Activated CD8-positive, alpha-beta memory T cell treated with anti-CD3 and anti-CD28 coated beads, Interleukin-2, amount 10 ng/mL, durations not matched to agents 7 days and 5 days (primary cell): Measurements from ENCODE around the gene PRR7. TPM values are rescaled to one million over a fixed set of nuclear protein-coding genes. Genes with fewer than 3 reads are reported as not detected.

Source experiments
- ATAC-seq: fragments of 150-1000 bp; cut with Tn5 transposase; one replicate; pipeline ENCODE4 v1.10.0; 2021; ENCODE audit warnings: moderate library complexity
- CTCF ChIA-PET: fragments of 350-600 bp; sonication (Branson Sonifier 250); formaldehyde crosslinking; loops from one replicate; lab custom pipeline; 2021; ENCODE audit warnings: antibody characterized with exemption; lab: Charles Lee
- DNase-seq: peaks from one replicate; pipeline ENCODE4 v3.0.0-alpha.2; 2020
- H3K27ac Mint-ChIP-seq: one replicate; pipeline ENCODE4 v1.8.0; 2021; ENCODE audit warnings: mild to moderate bottlenecking, mixed read lengths
- H3K27me3 Mint-ChIP-seq: one replicate; pipeline ENCODE4 v1.8.0; 2021; ENCODE audit warnings: mixed read lengths
- H3K36me3 Mint-ChIP-seq: one replicate; pipeline ENCODE4 v1.8.0; 2021; ENCODE audit warnings: mild to moderate bottlenecking, mixed read lengths
- H3K4me1 Mint-ChIP-seq: one replicate; pipeline ENCODE4 v1.8.0; 2021; ENCODE audit warnings: mixed read lengths
- H3K4me3 Mint-ChIP-seq: one replicate; pipeline ENCODE4 v1.8.0; 2021; ENCODE audit warnings: mild to moderate bottlenecking, moderate library complexity, mixed read lengths
- H3K9me3 Mint-ChIP-seq: one replicate; pipeline ENCODE4 v1.8.0; 2022; ENCODE audit warnings: low read depth, mixed read lengths
- total RNA-seq, 2 experiments: library from RNA; stranded (reverse); gene quantifications; one replicate each; pipeline ENCODE4 v1.2.3, GENCODE V29; 2021

PRR7 gene
- total RNA-seq, 2 experiments from 2014 or later: 3.1 to 5.3 TPM

DNA sequence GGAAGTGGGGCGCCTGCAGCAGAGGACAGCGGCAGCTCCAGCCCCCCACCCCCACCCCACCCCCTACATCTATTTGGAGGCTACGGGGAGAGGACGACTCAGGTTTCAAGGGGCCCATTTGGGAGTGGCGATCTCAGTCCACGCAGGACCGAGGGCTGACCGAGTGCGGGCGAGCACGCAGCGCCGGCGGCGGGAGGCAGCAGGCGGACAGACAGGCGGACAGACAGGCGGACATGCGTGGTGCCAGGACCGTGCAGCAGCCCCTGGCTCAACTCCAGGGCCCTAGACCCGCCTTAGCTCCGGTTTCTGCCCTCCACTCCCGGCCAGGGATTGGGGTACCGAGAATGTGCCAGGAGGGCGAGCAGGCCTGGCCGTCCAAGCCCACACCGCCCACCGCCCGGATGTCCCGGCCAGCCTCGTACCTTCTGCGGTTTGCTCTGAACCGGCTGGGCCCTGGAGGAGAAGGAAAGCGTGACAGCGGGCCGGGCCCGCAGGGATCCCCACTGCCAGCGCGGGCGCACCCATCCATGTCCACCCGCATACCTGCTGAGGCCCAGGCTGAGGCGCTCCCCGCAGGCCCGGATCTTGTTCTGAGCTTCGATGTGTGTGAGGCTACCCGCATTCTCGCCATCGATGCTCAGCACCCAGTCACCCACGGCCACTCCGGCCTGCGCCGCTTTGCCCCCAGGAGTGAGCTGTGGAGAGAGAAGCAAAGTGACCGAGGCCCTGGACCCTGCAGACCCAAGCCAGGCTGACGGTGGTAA is 45.6 kb downstream of the PRR7 start:
- Mint-ChIP-seq H3K9me3 (no peaks in the 10 kb centered on the region), H3K4me3 (no peak overlapping the region), H3K27me3 (no peaks in the 10 kb centered on the region), H3K4me1 (peaks cover 30% of the 10 kb centered on the region), H3K27ac (peak overlapping the region; percentile 30), H3K36me3 (peaks cover 12% of the 10 kb centered on the region)
- CTCF ChIA-PET: interaction anchor here (0.5 to 19.2 kb wide), 9 partner anchors 10 to 120 kb away, joined by 3 to 193 read pairs (median 5); partner anchors contain the start of gene DBN1
- DNase-seq: no peak
- no peak for ATAC-seq

GRCh38 chr5:177492841-177493240 is 46.2 kb downstream of the PRR7 start:
- H3K4me1 Mint-ChIP-seq: peaks cover 31% of the 10 kb centered on the region
- H3K27ac Mint-ChIP-seq: peak overlapping the region; percentile 30
- ATAC-seq: no peak

DNA sequence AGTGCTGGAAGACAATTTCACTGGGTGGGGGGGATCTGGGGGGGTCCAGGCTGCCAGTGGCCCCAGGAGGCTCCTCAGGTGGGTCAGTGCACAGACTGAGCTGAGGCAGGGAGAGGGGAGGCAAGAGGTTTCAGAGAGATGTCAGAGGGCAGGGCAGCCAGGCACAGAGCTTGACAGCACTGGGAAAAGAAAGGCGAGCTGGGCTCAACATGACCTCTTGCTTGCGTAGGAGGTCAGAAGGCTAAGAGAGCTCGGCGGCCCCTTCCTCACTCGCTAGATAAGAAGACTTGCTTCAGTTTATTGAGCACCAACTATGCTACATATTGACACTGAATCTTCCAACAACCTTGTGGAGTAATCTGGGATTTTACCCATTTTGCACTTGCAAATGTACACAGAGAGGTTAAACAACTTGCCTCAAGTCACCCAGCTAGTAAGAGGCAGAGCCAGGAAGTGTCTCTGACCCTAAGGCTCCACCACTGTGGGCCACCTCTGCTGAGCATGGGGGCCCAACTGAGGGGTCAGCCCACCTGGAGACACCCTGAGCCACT is 47.3 kb downstream of the PRR7 start:
- DNase-seq: no peak
- peaks cover 8% of the 10 kb centered on the region for H3K27me3 Mint-ChIP-seq
- CTCF ChIA-PET: interaction anchor here (0.9 to 19.2 kb wide), 9 partner anchors 8 to 122 kb away, joined by 3 to 193 read pairs (median 5); partner anchors contain the start of genes DBN1 and GRK6
- no peaks in the 10 kb centered on the region for H3K9me3 Mint-ChIP-seq
- no peak for ATAC-seq
- peaks cover 12% of the 10 kb centered on the region for H3K36me3 Mint-ChIP-seq
- peak overlapping the region; percentile 81 for H3K27ac Mint-ChIP-seq
- H3K4me1 Mint-ChIP-seq: peaks cover 40% of the 10 kb centered on the region
- H3K4me3 Mint-ChIP-seq: no peak overlapping the region

More at GRCh38 chr5:177492841-177493240, 46.2 kb downstream of the PRR7 start:
- no peak overlapping the region for H3K4me3 Mint-ChIP-seq
- H3K36me3 Mint-ChIP-seq: peaks cover 12% of the 10 kb centered on the region
- H3K27me3 Mint-ChIP-seq: no peaks in the 10 kb centered on the region
- DNase-seq: no peak
- CTCF ChIA-PET: interaction anchor here (0.5 to 19.2 kb wide), 10 partner anchors 9 to 121 kb away, joined by 3 to 193 read pairs (median 5); partner anchors contain the start of gene DBN1
- H3K9me3 Mint-ChIP-seq: no peaks in the 10 kb centered on the region

- peaks cover 12% of the 10 kb centered on the region for H3K36me3 Mint-ChIP-seq
- DNase-seq: peak; percentile 66
- no peak overlapping the region for H3K4me3 Mint-ChIP-seq
- CTCF ChIA-PET: interaction anchor here (0.9 to 19.2 kb wide), 8 partner anchors 9 to 115 kb away, joined by 3 to 193 read pairs (median 4); partner anchors contain the start of genes DBN1, GRK6 and TMED9
- peaks cover 13% of the 10 kb centered on the region for H3K27me3 Mint-ChIP-seq
- peak overlapping the region; percentile 81 for H3K27ac Mint-ChIP-seq
- ATAC-seq: no peak
- peaks cover 41% of the 10 kb centered on the region for H3K4me1 Mint-ChIP-seq
- H3K9me3 Mint-ChIP-seq: no peaks in the 10 kb centered on the region
Observed at GRCh38 chr5:177494346-177495195, 48.0 kb downstream of the PRR7 start.

DNA sequence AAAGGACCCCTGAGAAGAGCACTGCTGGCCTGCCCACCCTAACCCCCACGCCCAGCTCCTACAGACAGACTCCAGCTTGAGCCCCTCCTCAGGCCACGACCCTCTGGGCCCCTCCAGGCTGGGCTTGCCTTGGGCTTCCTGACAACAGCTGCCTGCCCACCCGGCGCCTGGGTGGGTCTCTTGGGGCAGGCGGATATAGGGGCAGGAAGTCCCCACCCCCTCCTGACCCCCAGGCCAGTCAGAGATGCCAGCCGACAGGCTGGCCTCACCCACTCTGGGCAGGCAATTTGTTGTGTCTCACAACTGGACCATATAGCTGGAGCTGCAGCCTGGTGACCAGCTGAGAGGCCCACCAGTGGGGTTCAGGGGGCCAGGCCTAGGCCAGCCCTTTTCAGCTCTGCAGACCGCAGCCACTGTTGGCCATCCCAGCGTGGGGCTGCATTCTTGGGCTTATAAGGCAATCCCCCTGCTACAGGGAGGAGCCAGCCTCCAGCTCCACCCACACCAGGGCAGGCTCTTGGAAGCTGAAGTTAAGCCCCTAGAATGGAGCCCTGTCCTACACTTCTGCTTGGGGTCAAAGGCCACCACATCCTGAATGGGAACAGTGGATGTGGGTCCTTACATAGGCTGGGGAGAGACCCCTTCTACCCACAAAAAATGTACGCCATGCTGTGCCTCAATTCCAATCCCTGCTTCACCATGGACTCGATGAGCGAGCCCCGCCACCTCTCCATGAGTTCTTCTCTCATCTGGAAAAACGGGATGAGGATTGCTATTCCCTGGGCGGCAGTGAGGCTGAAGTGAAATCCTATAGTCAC is 48.8 kb downstream of the PRR7 start:
- peaks cover 19% of the 10 kb centered on the region for H3K27me3 Mint-ChIP-seq
- H3K27ac Mint-ChIP-seq: peak overlapping the region; percentile 81
- ATAC-seq (no peak), DNase-seq (peak; percentile 60)
- H3K4me3 Mint-ChIP-seq: peak overlapping the region; percentile 62
- H3K4me1 Mint-ChIP-seq: peaks cover 41% of the 10 kb centered on the region
- H3K36me3 Mint-ChIP-seq: peaks cover 10% of the 10 kb centered on the region
- no peaks in the 10 kb centered on the region for H3K9me3 Mint-ChIP-seq
- CTCF ChIA-PET: interaction anchor here (1.0 to 19.2 kb wide), 10 partner anchors 23 to 125 kb away, joined by 3 to 193 read pairs (median 9); partner anchors contain the start of genes DBN1, GRK6 and TMED9

DNA sequence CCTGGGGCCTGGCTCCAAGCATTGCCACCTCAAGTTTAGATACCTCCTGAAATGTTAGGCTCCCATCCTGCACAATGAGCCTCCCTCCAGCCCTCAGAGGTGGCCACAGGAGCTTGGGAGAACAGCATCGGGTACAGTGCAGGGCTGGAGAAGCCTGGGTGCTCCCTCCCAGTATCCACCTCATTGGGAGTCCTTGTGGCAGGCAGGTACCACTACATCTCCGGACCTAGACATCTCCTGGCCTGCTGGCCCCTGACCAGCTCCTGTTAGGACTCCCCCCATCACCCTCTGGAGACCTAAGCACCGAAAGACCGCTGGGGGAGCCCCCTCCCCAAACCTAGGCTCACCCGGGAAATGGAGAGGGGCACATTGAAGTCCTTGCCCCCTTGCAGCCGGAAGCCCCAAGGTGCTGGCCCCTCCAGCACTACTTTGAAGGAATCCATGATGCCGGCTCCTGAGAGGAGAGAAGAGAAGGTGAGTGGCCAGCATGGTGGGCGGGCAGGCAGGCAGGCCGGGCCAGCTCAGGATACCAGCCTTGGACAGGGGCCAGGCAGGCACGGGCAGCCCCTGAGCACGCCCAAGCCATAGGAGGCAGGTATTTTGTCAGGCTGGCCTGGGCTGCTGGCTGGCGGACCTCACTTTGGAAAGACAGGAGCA is 49.6 kb downstream of the PRR7 start:
- peak overlapping the region; percentile 62 for H3K4me3 Mint-ChIP-seq
- peaks cover 21% of the 10 kb centered on the region for H3K27me3 Mint-ChIP-seq
- peaks cover 44% of the 10 kb centered on the region for H3K4me1 Mint-ChIP-seq

GRCh38 chr5:177496727-177497291 is 50.2 kb downstream of the PRR7 start:
- no peak for DNase-seq
- peaks cover 21% of the 10 kb centered on the region for H3K27me3 Mint-ChIP-seq
- no peak for ATAC-seq
- H3K4me1 Mint-ChIP-seq: peaks cover 44% of the 10 kb centered on the region
- no peak overlapping the region for H3K27ac Mint-ChIP-seq
- CTCF ChIA-PET: interaction anchor here (0.6 to 19.2 kb wide), 8 partner anchors 20 to 193 kb away, joined by 3 to 193 read pairs (median 44); partner anchors contain the start of genes B4GALT7, DBN1, PRELID1 and RAB24
- peak overlapping the region; percentile 82 for H3K4me3 Mint-ChIP-seq
- peaks cover 4% of the 10 kb centered on the region for H3K36me3 Mint-ChIP-seq
- no peaks in the 10 kb centered on the region for H3K9me3 Mint-ChIP-seq

More for the DNA sequence above, 49.6 kb downstream of the PRR7 start:
- H3K36me3 Mint-ChIP-seq: peaks cover 5% of the 10 kb centered on the region
- H3K27ac Mint-ChIP-seq: peak overlapping the region; percentile 19
- no peak for DNase-seq
- CTCF ChIA-PET: interaction anchor here (1.0 to 19.2 kb wide), 8 partner anchors 24 to 125 kb away, joined by 3 to 193 read pairs (median 43); partner anchors contain the start of genes DBN1 and TMED9
- no peaks in the 10 kb centered on the region for H3K9me3 Mint-ChIP-seq
- ATAC-seq: no peak

GRCh38 chr5:177497292-177498012 is 50.8 kb downstream of the PRR7 start, which contains the start of gene PDLIM7:
TSS of gene PDLIM7 (minus strand) at chr5:177497604. CDS start at chr5:177496512, 1,092 bp downstream.
- CTCF ChIA-PET: interaction anchor here (0.6 to 19.2 kb wide), 11 partner anchors 9 to 194 kb away, joined by 3 to 193 read pairs (median 5); partner anchors contain the start of genes B4GALT7, DBN1, PRELID1 and RAB24
- peaks cover 44% of the 10 kb centered on the region for H3K4me1 Mint-ChIP-seq
- H3K9me3 Mint-ChIP-seq: no peaks in the 10 kb centered on the region
- peaks cover 2% of the 10 kb centered on the region for H3K36me3 Mint-ChIP-seq
- H3K27me3 Mint-ChIP-seq: peaks cover 21% of the 10 kb centered on the region
- DNase-seq (peak; percentile 96), ATAC-seq (peak; percentile 90)
- peak within 1 kb of the TSS; percentile 82 for H3K4me3 Mint-ChIP-seq
- peak within 1 kb of the TSS; percentile 72 for H3K27ac Mint-ChIP-seq

DNA sequence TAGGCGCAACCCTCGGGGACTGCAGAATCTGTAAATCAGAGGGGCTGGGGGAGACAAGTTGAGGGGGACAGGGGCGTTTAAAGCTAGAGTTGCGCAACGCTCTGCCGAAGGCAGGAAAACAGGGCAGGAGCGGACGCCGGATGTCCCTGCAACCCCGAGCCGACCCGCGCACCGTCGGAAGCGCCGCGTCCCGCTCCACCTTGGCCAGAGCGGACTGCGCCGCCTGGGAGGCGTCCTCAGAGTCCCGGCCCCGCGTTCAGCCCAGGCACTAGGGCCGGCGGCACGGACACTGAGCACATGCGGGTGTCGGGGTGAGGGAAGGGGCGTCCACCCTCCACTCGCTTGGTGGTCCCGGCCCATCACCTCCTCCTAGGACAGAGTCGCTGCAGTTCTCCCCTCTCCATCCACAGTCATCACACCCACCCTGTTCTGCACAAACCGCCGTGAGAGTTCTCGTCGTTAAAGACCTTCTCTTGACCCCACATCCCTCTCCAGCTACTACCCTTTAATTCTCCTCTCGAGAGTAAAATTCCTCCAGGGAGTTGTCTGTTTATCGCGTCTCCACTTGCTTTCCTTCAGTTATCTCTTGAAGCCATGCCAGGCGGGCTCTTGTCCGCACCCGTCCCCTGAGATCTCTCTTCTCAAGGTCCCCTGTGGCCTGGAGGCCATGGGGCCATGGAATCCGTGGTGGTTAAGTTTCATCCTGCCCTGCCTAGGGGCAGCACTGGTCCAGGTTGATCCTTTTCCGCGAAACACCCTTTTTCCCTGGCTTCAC is 51.6 kb downstream of the PRR7 start:
- H3K27ac Mint-ChIP-seq: peak overlapping the region; percentile 72
- H3K4me1 Mint-ChIP-seq: peaks cover 39% of the 10 kb centered on the region
- H3K27me3 Mint-ChIP-seq: peaks cover 21% of the 10 kb centered on the region
- no peaks in the 10 kb centered on the region for H3K9me3 Mint-ChIP-seq
- CTCF ChIA-PET: interaction anchor here (1.0 to 19.2 kb wide), 10 partner anchors 10 to 195 kb away, joined by 3 to 193 read pairs (median 5); partner anchors contain the start of genes DBN1, PRELID1 and RAB24
- DNase-seq (peak; percentile 67), ATAC-seq (peak; percentile 25)
- peak overlapping the region; percentile 82 for H3K4me3 Mint-ChIP-seq
- H3K36me3 Mint-ChIP-seq: no peaks in the 10 kb centered on the region

DNA sequence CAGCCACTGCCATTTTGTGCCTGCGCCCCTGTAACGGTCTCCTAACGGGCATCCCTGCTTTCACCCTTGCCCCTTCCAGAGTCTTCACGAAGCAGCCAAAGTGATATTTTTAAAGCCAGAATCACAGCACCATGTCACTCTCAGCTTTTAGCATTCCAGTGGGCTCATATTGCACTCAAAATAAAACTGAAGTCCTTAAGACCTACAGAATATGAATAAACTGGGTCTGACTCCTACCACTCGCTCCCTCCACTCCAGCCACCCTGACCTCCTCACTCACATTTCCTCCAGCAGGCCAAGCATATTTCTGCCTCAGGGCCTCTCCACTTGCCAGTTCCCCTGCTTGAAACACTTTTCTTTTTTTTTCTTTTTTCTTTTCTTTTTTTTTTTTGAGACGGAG is 53.2 kb downstream of the PRR7 start:
- Mint-ChIP-seq H3K4me3 (no peak overlapping the region), H3K4me1 (peaks cover 26% of the 10 kb centered on the region), H3K27me3 (peaks cover 21% of the 10 kb centered on the region), H3K27ac (no peak overlapping the region), H3K36me3 (no peaks in the 10 kb centered on the region), H3K9me3 (no peaks in the 10 kb centered on the region)
- DNase-seq (no peak), ATAC-seq (no peak)
- CTCF ChIA-PET: interaction anchor here (0.8 to 19.2 kb wide), 9 partner anchors 10 to 110 kb away, joined by 3 to 193 read pairs (median 20); partner anchors contain the start of genes DBN1 and DOK3
